UCSD-AML1 (cell line): Measurements from ENCODE around the gene GPC6.

ENCODE experiments used
- DNase-seq: peaks from one replicate; lab custom pipeline; 2025; ENCODE audit not compliant: unreplicated experiment; lab: John Stamatoyannopoulos, UW

GPC6 gene

GRCh38 chr13:93670866-93671265 lies 444.3 kb downstream of the GPC6 start:
- DNase-seq = no peak

DNA sequence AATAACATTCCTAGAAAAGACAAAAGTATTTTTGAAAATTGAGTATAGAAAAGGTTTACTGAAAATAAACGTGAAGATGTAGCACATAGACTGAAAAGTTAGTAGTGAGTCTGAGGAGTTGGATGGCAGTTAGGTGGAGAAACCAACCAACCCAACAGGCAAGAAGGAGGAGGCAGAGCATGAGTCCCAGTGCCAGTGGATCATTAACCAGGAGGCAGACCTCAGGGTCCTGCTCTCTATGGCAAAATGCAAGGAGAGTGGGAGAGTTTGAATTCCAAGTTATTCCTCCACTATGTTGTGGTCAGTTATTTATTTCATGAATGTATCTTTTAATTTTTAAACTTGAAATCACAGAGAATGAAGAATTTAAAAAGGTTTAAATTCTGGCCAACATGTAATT lies 446.4 kb downstream of the GPC6 start:
- no peak for DNase-seq

GRCh38 chr13:93673885-93674284 lies 447.3 kb downstream of the GPC6 start:
- no peak for DNase-seq

- no peak for DNase-seq
Measured at GRCh38 chr13:93674337-93674755, 447.7 kb downstream of the GPC6 start.

GRCh38 chr13:93680329-93680728 lies 453.7 kb downstream of the GPC6 start:
- DNase-seq = no peak

DNA sequence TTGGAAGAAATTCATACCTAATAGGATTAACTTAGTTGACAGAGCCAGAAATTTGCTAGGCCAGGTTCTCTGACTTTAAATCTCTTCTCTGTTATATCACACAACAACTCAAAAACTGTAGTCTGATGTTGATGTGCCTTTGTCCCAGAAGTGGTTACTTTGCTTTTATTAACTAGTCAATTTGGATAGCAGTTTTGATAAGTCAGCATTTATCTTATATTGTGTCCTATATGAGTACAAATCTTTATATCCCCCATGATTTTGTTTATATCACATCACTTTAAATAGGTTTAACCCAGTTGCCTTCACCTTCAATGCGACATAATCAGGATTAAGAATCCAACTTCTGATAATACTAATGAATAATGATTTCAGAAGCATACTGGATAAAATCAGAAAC lies 459.3 kb downstream of the GPC6 start:
- no peak for DNase-seq

DNA sequence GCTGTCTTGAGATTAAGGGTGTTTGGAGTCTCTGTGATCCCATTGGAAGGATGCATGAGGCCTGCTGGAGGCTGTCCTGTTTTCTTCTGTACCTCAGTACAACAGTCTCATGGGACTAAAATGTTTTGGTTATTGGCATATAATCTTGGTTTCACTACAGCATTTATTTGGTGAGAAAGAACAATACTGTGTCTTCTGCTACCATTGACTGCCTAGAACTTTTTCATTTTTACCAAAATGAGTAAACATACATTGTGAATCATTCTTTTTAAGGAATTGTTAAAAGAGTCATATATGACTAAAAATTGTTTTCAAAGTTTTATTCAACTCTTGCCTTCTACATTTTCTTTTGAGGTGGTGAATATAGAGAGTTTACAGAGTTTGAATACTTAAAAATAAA lies 459.8 kb downstream of the GPC6 start:
- DNase-seq = no peak

DNA sequence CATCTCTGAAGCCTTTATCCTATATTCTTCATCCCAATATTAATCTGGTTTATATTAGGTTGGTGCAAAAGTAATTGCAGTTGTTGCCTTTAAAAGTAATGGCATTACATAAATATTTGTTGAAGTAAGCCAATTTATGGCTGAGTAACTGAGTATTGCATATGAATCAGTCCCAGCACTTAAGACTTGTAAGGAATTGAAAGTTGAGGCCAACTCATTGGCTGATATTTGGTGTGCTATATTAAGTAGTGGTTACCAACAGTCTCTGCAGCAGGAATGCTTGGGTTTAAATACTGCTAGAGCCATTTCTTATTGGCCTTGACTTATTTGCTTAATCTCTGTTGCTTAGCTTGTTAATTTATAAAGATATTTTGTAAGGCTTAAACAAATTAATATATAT lies 460.7 kb downstream of the GPC6 start:
- DNase-seq = no peak

DNA sequence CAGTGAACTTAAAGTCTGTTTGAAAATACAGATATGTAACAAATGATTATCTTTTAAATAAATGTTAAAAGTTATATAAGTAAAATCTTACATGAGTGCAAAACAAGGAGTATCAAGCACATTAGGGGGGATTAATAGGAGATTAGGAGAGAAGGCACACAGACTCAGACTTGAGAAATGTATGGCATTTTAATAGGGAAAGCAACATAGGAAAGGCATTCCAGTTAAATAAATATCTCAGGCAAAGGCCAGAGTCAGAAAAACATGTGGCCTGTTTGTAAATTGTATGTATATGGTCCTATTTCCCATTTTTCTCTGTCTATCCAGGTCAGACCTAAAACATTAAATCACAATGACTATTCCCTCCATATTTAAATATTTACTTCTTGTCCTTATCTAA lies 462.7 kb downstream of the GPC6 start:
- no peak for DNase-seq

- no peak for DNase-seq
Measured at GRCh38 chr13:93690139-93690538, 463.5 kb downstream of the GPC6 start.

DNA sequence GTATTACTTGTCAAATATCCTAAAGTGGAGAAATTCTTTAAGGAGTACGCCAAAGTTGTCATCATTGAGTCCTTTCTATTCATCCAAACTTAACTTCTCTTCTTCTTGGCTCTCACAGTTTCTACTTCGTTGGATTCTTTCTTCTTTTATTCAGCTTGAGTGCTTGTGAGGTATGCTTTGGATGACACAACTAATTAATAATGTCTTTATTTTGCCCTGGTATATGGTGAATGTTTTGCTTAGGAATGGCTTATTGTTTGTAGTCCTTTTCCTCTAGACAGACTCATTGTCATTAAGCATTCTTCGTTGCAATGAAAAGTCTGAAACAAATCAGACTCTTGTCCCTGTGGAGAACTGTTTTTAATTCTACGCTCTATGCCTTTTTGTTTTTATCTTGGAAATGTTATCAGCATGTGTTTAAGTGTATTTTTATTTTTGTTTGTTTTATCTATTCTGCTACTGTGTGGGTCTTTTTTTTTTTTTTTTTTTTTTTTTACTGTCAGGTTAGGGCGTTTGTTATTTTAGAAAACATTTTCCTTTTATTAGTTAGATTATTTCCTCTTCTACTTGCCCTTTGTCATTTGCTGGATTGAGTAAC lies 471.5 kb downstream of the GPC6 start:
- no peak for DNase-seq

GRCh38 chr13:93700115-93700514 lies 473.5 kb downstream of the GPC6 start:
- DNase-seq = no peak

DNA sequence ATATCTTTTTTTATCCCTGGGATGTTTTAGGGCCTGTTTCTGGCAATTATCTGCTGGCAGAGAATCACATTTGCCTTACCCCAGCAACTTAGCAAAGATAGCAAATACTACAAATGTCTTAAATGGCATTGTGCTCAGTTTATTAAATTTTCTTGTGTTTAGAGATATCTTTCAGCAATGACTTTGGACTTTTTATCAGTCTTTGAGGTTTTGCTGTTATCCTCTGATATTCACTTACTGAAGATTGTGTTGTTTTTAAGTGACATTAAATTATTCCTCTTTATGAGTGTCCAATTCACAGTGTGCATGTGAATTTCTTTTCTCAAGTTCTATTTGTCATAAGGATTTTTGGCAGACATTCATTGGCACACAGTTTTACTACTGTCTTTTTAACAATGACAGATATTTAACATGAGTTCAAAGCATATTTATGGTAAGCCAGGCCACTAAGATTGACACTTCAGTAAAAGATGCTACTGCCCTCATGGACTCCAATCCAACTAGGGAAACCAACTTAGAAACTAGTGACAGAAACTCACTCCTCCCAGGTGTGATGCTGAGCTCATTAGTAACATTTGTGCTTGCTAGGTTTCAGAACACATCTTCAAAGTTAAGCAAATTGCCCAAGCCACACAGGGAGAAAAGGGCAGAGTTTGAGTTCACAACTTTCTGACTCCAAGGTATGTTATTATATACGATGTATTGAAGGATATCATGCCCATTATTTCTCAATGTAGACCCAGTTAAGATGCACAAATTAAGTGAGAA lies 481.9 kb downstream of the GPC6 start:
- DNase-seq = no peak

- no peak for DNase-seq
Measured at GRCh38 chr13:93709506-93710244, 483.1 kb downstream of the GPC6 start.

DNA sequence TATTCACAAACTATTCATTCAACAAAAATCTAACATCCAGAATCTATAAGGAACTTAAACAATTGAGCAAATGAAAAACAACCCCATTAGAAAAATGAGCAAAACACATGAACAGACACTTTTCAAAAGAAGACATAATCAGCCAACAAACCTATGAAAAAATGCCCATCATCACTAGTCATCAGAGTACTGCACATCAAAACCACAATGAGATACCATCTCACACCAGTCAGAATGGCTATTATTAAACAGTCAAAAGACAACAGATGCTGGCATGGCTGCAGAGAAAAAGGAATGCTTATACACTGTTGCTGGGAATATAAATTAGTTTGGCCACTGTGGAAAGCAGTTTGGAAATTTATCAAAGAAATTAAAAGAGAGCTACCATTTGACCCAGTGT lies 487.6 kb downstream of the GPC6 start:
- no peak for DNase-seq

GRCh38 chr13:93715866-93716265 lies 489.3 kb downstream of the GPC6 start:
- no peak for DNase-seq

DNA sequence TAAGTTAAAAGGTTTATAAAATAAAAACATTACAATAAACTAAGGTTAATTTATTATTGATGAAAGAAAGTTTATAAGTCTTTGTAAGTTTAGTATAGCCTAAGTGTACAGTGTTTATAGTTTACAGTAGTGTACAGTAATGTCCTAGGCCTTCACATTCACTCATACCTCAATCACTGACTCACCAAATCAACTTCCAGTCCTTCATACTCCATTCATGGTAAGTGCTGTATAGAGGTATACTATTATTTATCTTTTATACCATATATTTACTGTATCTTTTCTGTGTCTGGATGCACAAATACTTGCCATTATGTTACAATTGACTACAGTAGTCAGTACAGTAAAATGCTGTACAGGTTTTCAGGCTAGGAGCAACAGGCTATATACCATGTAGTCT lies 490.0 kb downstream of the GPC6 start:
- DNase-seq = no peak

- DNase-seq = no peak
Measured at GRCh38 chr13:93721483-93721882, 494.9 kb downstream of the GPC6 start.

GRCh38 chr13:93723316-93723715 lies 496.7 kb downstream of the GPC6 start:
- no peak for DNase-seq

DNA sequence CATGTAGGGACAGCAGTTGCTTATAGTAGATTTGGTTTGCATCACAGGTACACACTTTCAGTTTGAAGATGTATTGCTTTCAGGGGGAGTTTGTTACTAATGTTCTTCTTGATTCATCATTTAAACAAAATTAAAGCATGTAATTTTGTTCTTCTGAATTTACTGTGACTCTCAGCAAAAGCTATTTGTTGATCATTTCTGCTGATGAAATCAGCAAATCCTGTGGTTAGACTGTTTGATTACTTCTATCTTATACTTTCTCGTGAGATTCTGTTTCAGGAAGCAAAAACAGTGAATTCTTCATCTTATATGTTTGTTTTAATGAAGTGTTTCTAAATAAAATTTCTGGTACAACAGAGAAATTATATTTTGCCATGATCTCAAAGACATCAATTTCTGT lies 497.6 kb downstream of the GPC6 start:
- no peak for DNase-seq

DNA sequence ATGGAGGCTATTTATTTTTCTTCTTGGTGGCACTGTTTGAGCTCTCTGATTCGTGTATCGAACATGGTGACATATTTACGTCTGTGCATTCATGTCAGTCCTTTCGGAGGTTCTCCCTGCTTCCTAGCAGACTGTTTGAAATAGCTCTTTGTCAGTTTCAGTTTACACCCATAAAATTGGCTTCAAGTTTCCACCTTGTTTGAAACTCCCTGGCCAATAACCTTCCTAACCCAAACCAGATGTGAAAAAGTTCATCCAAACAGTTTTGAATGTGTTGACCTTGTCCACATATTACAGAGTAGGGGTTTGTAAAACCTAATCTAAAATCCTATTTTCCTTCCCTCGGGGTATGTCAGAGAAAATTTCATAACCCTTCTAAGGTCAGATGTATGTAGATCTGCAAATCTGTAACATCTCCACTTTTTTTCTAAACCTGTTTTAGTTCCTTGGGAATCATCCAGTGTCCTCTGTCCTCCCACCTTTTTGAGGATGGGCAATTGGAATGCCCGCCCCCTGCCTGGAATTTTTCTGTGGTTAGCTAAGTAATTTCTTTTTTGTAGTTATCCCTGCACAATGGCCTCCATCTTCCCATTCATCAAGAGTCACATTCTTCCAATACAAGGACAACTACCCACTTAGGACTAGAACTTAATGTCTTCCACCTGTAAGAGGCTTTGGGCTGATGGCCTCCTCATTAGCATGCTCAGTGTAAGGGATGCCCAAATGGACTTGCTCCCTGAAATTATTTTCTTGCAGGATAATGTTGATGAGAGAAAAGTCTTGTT lies 499.8 kb downstream of the GPC6 start:
- no peak for DNase-seq
